SK-MEL-5 (cell line): Measurements from ENCODE around the gene ARMCX4. TPM values are rescaled to one million over a fixed set of nuclear protein-coding genes. Genes with fewer than 3 reads are reported as not detected.
"Not testable (repeated sequence)": the region's sequence is repeated elsewhere in the genome, so short reads cannot be mapped to it uniquely, and the experiment has no call there.

ENCODE experiments used
- DNase-seq: peaks from one replicate; pipeline ENCODE4 v3.0.0-alpha.2; 2016; ENCODE audit warnings: low read depth, low spot score
- in situ Hi-C: cut with HindIII; loops from 2 replicates; pipeline ENCODE4 v1.10.0; 2016; ENCODE audit warnings: low sequenced_read_pairs, high pct_unique_total_duplicates, low pct_unique_long_range_greater_than_20kb
- polyA plus RNA-seq, 2 experiments: library from polyadenylated mRNA; depleted of rRNA; stranded (reverse); fragments of >200 nt; gene quantifications; 2 replicates each; pipeline ENCODE4 v1.2.3, GENCODE V29; 2015
- total RNA-seq: library from RNA; depleted of rRNA; stranded (reverse); fragments of >200 nt; shearing (Covaris generic); gene quantifications from 2 replicates; pipeline ENCODE4 v1.2.3, GENCODE V29; 2014; rRNA removed

Gene ARMCX4
- total RNA-seq = 0.90 and 0.93 TPM in 2 replicates
- 1.00 and 1.3 TPM in 2 replicates for polyA plus RNA-seq (2015; cell fraction: cytosol; rRNA removed)
- 6.3 and 6.4 TPM in 2 replicates for polyA plus RNA-seq (2015; cell fraction: nucleus; rRNA removed)

DNA sequence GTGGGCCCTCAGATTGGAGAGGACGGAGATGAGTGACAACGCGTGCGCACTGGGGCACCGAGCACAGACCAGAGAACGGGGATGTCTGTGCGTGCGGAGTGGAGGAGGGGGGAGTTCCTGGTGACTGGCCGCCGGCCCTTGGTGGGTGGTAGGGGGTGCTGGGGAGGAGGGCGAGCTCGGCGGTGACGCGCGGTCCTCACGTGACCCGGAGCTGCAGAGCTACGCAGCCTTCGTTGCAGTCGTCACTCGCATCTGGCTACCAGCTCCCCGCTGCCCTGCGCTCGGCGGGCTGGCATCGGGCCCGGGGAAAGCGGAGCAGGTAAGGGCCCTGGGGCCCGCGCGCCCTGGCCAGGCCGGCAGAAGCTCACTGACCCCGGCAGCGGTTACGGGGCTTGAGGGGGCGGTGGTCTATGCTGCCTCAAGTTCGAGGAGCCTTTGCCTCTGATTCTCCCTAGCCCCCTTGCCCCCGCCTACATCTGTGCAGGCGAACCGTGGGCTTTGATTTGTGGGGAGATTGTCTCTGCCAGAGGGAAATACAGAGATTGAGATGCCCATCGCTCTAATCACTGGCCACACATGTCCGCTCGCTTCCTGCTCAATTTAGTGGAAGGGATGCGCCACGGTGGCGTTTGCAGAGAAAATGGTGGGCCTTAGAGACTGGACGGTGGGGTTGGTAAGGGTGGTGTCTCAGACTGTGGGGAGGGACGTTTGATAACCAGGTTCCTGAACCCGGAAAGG, at the start of gene ARMCX4:
Gene ARMCX4 (plus strand): TSS at position 245 of the 738 bp plus-strand sequence. CDS start 3,134 bp downstream, outside the sequence.
- DNase-seq = peak; percentile 36
- in situ Hi-C loops = no loop called here

DNA sequence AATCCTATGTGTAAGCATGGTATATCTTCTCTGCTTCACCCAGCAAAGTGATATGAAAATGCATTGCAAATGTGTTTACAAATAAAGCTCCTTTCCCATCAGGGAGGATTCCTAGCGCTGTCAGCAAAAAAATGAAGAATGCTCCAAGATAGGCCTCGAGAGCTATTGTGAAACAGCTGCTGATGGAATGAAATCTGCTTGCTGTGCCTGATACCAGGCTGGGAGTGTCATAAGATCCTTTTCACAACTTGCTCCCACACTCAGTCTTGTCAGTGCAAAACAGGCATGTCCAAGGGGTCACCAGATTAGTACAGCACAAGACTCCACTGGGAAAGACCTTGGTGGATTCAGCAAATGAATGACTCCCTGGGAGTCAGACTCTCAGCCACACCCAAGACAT, 43.2 kb upstream of the ARMCX4 start:
- no peak for DNase-seq

DNA sequence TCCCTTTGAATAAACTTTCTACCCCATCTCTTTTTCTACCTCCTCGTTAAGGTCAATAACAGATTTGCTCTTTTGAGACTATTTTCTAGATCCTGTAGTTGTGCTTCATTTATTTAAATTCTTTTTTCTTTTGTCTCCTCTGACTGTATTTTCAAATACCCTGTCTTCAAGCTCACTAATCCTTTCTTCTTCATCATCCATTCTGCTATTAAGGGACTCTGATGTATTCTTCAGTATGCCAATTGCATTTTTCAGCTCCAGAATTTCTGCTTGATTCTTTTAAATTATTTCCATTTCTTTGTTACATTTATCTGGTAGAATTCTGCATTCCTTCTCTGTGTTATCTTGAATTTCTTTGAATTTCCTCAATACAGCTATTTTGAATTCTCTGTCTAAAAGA, 36.0 kb upstream of the ARMCX4 start:
- no peak for DNase-seq

More for the DNA sequence above, 43.2 kb upstream of the ARMCX4 start:
- in situ Hi-C loops = no loop called here

DNA sequence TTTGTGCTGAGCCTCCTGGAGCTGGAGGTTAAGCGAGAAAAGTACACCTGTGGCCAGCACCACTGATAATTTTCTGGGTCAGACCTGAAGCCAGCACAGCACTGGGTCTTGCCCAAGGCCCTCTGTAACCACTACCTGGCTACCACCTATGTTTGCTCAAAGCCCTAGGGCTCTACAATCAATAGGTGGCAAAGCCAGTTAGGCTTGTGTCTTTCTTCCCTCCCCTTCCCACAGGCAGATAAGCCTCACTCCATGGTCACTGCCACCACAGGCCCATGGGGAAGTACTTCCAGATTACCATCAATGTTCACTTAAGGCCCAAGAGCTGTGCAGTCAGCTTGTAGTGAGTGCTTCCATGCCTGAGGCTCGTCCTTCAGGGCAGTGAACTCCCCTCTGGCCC, 35.2 kb upstream of the ARMCX4 start:
- DNase-seq = no peak
- in situ Hi-C loops = no loop called here

More for the DNA sequence above, 36.0 kb upstream of the ARMCX4 start:
- in situ Hi-C loops = no loop called here

DNA sequence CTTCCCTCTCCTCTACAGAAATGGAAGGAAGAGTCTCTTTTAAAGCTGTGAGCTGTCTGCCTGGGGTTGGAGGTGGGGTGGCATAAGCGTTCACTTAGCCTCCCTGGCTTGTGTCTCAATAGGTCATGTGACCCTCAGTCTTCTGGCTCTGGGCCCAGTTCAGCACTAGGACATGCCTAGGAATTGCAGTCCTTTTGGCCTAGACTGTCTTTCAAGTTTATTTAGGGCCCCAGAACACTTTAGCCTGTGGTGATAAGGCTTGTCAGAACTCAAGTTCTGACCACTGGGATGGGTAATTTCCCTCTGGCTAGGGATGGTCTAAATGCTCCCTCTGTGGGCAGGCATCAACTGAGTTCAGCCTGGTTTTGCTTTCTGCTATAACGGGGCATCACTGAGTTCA, 34.3 kb upstream of the ARMCX4 start:
- in situ Hi-C loops = no loop called here
- DNase-seq = peak; percentile 9

DNA sequence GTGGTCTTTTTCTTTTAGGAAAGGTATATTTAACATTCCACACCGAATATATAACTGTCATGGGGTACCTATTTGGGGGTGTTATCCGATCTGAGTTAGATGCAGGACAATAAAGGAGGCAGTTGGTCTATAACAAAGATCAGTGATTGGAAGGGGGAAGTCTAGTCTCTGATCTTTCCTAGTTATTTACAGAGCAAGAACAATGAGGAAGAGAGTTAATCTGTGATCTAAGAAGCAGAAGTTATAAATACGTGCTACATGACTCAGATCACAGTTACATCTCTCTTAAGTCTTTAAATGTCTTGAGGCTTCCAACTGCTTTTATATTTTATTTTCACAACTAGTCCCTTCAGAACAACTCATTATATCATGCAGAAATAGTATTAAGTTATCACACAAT, 33.2 kb upstream of the ARMCX4 start:
- in situ Hi-C loops = no loop called here

DNA sequence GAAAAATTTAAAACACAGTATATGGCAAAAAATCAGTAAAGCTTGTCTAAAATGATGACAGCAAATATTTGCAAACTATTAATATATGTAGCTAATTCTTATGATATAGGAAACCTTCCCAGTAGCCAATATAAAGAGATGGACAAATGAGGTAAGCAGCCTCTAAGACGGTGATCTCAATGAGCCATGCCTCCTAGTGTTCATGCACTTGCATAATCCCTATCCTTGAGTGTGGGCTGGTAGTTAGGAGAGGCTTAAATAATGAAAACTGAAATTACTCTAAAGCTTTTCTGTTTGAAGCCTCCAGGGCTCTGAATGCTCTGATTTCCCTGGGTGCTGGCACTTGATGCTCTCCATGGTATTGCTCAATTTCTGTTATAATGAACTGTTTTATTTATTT, 24.6 kb upstream of the ARMCX4 start:
- in situ Hi-C loops = no loop called here
- peak; percentile 29 for DNase-seq

More for the DNA sequence above, 33.2 kb upstream of the ARMCX4 start:
- DNase-seq = no peak

- peak; percentile 64 for DNase-seq
- in situ Hi-C loops = no loop called here
These were observed 22.4 kb upstream of the ARMCX4 start for GRCh38 chrX:101462892-101463291.

DNA sequence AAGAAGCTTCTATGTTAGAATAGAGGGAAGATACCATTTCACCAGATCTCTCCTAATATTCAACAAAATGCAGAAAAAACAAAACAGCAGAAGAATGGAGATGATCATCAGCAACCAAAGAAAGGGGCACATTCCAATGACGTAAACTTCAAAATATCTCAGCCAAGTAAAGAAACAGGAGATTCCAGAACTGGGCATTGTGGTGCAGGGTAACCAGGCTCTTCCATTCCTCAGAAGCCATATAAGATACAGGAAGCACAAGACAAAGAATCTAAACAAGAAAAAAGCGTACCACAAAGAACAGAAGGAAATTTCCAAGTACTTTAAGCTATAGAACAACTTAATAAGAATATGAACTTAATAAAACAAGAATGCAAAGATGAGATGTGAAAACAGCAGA, 6.9 kb upstream of the ARMCX4 start:
- in situ Hi-C loops = no loop called here
- DNase-seq = no peak

DNA sequence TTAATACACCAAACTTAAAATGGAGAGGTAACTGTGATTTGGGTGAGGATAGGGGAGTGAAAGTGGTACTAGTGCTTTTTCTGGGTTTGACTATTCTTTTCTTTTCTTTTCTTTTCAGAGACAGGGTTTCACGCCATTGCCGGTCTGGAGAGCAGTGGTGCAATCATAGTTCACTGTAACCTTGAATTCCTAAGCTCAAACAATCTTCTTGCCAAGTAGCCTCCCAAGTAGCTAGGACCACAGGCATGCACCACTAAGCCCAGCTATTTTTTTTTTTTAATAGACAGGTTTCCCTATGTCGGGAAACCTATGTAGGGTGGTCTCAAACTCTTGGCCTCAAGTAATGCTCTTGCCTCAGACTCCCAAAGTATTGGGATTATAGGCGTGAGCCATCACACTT, 3.0 kb upstream of the ARMCX4 start:
- DNase-seq = no peak
- in situ Hi-C loops = no loop called here

DNA sequence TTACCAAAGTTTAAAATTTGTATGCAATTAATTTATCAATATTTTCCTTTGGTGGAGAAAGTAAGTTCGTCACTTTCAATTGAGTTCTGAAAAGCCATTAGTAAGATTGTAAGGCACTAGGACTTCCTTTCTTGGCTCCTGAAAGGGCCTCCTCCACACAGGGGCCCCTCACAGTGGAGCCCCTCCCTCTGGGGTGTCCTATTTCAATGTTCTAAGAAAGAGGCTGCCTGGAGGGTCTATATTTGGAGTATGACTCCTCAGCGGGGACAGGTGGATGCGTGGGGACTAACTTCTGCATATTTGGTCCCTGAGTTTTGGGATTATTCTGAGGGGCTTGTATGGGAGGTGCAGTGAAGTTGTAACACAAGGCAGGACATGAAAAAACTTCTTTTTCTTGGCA, 1.6 kb upstream of the ARMCX4 start:
- no peak for DNase-seq
- in situ Hi-C loops = no loop called here

GRCh38 chrX:101484135-101484534, 1.1 kb upstream of the ARMCX4 start:
- DNase-seq = no peak
- in situ Hi-C loops = no loop called here

GRCh38 chrX:101488796-101489195, 3.5 kb downstream of the ARMCX4 start:
- in situ Hi-C loops = no loop called here
- DNase-seq = no peak

DNA sequence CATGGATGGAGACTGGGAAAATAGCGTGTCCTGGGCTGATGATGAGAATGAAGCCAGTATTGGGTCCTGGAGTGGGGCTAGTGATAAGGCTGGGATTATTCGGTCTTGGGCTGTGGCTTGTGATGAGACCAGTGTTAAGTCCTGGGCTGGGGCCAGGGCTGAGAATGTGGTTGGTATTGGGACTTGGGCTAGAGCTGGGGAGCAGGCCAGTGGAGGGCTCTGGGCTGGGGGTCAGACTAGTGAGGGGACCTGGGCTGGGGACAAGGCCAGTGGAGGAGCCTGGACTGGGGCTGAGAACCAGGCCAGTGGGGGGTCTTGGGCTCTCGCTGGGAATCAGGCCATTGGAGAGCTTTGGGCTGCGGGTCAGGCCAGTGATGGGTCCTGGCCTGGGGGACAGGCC, 6.7 kb downstream of the ARMCX4 start:
- in situ Hi-C loops = no loop called here
- no peak for DNase-seq

DNA sequence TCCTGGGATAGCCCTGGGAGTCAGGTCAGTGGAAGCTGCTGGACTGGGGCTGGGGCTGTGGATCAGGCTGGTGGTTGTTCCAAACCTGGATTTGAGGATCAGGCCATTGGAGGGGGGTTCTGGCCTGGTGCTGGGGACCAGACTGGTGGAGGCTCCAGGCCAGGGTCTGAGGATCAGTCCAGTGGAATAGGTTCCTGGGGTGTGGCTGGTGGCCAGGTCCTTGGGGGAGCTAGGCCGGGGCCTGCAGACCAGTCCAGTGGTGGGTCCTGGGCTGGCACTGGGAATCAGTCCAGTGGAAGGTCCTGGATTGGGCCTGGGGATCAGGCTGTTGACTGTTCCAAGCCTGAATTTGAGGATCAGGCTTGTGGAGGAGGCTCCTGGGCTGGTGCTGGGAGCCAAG, 8.0 kb downstream of the ARMCX4 start:
- no peak for DNase-seq
- in situ Hi-C loops = no loop called here

GRCh38 chrX:101502929-101503328, 17.7 kb downstream of the ARMCX4 start:
- not testable (repeated sequence) for DNase-seq

GRCh38 chrX:101507372-101507771, 22.1 kb downstream of the ARMCX4 start:
- in situ Hi-C loops = no loop called here
- no peak for DNase-seq

More at GRCh38 chrX:101502929-101503328, 17.7 kb downstream of the ARMCX4 start:
- in situ Hi-C loops = not testable (repeated sequence)

GRCh38 chrX:101507986-101508385, 22.7 kb downstream of the ARMCX4 start:
- in situ Hi-C loops = no loop called here
- DNase-seq = no peak

GRCh38 chrX:101530944-101531343, 45.7 kb downstream of the ARMCX4 start:
- in situ Hi-C loops = no loop called here
- no peak for DNase-seq
